Measurements from ENCODE around the gene CLSTN2. TPM values are rescaled to one million over a fixed set of nuclear protein-coding genes. Genes with fewer than 3 reads are reported as not detected.

Gene CLSTN2
- total RNA-seq, 1 donor from 2014 or later, result 9.7 TPM

DNA sequence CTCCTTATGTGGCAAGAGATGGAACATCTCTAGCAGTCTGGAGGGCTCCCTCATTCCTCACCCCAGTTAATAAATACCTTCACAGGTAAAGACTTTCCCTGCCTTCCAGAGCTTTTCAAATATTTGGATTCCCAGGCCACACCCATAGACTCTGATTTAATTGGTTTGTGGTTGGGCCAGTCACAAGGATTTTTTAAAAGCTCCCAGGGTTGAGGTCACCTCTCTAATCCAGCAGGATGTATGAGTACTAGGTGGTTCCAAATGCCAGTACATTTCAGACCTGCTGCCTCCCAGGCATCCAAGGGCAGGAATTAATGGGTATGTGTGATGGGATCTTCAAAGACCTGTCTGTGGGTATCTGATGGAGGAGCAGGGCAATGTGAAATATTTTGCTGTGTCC is 312.8 kb downstream of the CLSTN2 start:
- TF ChIP-seq, protein P1, sequence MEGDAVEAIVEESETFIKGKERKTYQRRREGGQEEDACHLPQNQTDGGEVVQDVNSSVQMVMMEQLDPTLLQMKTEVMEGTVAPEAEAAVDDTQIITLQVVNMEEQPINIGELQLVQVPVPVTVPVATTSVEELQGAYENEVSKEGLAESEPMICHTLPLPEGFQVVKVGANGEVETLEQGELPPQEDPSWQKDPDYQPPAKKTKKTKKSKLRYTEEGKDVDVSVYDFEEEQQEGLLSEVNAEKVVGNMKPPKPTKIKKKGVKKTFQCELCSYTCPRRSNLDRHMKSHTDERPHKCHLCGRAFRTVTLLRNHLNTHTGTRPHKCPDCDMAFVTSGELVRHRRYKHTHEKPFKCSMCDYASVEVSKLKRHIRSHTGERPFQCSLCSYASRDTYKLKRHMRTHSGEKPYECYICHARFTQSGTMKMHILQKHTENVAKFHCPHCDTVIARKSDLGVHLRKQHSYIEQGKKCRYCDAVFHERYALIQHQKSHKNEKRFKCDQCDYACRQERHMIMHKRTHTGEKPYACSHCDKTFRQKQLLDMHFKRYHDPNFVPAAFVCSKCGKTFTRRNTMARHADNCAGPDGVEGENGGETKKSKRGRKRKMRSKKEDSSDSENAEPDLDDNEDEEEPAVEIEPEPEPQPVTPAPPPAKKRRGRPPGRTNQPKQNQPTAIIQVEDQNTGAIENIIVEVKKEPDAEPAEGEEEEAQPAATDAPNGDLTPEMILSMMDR (conservative IDR thresholded peaks at IDR 0.05; ENCODE audit: low read depth, low read length), result no peak
- DNase-seq (ENCODE audit: low read depth), result no peak
- H3K4me3 ChIP-seq (ENCODE audit: low read depth, low read length), result no peak overlapping the region

DNA sequence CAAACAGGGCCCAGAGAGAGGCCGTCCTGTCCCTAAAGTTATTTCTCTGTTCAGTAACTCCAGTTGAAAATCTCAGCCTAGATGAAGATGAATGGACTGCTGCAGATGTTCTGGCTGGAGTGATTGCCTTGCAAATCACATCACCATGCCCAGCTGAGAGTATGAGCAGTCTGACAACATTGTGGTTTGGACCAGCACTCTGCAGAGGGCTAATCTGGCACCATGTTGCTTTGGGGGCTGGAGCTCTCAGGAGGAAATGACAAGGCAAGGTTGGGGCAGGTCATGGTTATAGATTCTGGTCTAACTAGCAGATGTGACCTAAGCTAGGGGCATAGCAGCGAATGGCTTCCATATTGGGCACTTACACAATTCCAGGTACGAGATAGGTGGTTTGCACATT is 314.2 kb downstream of the CLSTN2 start:
- no peak overlapping the region for H3K4me3 ChIP-seq (ENCODE audit: low read depth, low read length)
- TF ChIP-seq, protein P1 (conservative IDR thresholded peaks at IDR 0.05; ENCODE audit: low read depth, low read length), result no peak
- DNase-seq (ENCODE audit: low read depth), result no peak

DNA sequence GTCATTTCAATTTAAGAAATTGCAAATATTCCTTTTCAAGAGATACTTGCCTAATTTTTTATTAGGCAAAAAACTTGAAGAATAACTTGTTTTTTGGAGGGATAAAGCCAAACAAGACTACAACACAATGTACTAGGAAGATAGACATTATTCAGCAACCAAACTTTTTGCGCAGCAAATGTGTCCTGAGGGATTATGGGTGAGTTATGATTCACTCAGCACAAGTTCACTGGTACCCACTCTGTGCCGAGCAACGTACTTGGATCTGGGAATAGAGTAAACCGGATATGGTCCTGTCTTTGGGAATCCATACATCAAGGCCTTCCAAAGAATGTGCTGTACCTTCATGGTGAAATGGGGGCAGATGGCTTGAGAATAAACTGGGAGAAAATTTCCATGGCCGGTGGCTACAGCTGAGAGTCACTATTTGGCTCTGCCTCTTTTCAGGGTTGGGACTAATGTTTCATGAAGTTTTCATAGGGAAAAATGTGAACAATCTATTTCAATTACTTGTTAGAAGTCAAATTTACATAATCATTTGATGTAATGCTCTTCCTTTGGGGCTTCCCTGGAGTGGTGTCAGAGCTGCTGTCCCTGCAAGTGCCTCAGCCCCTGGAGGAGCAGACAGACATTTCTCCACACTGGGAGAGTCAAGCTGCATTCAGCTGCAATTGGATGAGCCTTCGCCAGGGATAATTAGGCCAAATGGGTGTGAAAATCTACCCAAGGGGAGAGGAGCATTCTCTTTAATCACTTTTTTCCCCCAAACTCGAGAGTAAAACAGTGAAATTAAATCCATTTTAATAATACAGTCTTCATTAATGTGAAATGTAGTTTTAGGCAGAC is 315.2 kb downstream of the CLSTN2 start:
- H3K4me3 ChIP-seq (ENCODE audit: low read depth, low read length), result no peak overlapping the region
- DNase-seq (ENCODE audit: low read depth), result no peak

DNA sequence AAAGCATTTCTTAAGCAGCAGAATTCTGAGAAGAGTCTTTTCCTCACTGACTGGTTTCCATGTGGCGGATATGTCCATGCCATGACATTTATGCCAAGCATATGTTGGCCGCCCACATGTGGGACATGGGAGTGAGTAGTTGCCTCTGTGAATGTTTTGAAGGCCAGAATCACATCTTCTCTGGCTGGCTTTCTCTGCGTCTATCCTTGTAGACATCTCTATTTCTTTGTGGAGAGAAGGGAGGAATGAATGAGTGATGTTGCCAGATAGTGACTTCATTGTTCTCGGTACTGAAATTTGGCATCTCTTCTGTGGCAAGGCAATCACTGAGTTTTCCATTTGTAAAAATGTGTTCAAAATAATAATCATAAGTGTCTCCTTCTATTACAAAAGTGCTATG is 316.0 kb downstream of the CLSTN2 start:
- H3K4me3 ChIP-seq (ENCODE audit: low read depth, low read length), result no peak overlapping the region
- no peak for DNase-seq (ENCODE audit: low read depth)
- TF ChIP-seq, protein P1 (conservative IDR thresholded peaks at IDR 0.05; ENCODE audit: low read depth, low read length), result no peak

More for the DNA sequence above, 315.2 kb downstream of the CLSTN2 start:
- TF ChIP-seq, protein P1 (conservative IDR thresholded peaks at IDR 0.05; ENCODE audit: low read depth, low read length), result no peak

DNA sequence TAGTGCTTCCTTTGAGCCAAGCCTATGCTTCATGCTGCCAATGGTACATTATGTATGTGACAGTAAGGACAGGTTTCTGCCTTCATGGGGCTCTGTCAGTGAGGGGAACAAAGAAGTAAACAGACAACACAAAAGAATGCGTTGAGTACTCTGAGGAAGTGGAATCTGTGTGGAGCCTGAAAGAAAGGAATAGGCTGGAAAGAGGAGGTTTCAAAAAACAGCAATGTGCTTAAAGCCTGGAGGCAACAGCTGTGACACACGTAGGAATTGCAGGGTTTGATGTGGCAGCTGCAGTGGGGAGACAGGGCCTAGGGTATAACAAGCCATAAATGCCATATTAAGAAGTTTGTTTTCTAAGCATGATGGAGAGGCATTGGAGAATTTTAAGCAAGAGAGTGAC is 316.7 kb downstream of the CLSTN2 start:
- H3K4me3 ChIP-seq (ENCODE audit: low read depth, low read length), result no peak overlapping the region
- TF ChIP-seq, protein P1 (conservative IDR thresholded peaks at IDR 0.05; ENCODE audit: low read depth, low read length), result no peak
- DNase-seq (ENCODE audit: low read depth), result no peak

DNA sequence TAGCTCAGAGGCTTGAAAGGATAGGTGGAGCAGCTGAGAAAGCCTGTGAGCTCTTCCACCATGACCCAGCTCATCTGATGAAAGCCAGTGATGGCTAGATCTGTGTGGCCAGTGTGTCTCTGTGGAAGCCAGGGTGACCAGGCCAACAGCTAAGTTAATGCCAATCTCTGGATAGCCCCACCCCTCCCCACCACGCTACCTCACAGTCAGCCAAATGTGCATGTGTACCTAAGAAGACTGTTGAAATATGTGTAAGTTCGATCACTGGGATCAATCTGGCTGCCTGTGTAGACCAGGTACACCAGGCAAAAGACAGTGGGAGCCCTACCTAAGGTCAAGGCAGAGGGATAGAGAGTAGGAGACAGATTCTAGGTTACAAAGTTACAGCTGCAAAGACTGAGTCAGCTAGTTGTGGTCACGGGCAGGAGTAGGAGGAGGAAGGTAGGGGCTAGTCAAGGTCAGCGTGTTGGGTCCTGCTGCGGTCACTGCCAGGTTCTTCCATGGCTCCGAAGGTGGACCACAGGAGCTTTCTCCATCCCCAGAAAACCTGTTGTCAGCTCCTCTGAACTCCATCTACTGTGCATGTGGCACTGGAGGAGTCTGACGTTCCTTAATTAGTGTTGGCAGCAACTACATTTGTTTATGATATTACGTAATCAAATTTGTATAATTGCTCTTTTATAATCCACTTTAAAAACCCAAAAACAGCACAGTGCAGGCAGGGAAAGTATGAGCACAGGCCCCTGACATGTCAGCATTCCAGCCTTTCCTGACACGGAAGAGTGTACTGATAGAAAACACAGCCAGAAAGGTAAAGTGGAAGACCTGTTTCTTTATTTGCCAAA is 318.0 kb downstream of the CLSTN2 start:
- H3K4me3 ChIP-seq (ENCODE audit: low read depth, low read length), result no peak overlapping the region
- DNase-seq (ENCODE audit: low read depth), result no peak
- TF ChIP-seq, protein P1 (conservative IDR thresholded peaks at IDR 0.05; ENCODE audit: low read depth, low read length), result no peak
